ENCODE measurements around the gene C15orf39. TPM values are rescaled to one million over a fixed set of nuclear protein-coding genes. Genes with fewer than 3 reads are reported as not detected.

The C15orf39 gene
- total and polyA plus RNA-seq, 9 of the 15 experiments (the other 6 are each of a cell fraction or from before 2014, with no cell fraction given) = 0.31 to 29.8 (median 4.4) TPM

DNA sequence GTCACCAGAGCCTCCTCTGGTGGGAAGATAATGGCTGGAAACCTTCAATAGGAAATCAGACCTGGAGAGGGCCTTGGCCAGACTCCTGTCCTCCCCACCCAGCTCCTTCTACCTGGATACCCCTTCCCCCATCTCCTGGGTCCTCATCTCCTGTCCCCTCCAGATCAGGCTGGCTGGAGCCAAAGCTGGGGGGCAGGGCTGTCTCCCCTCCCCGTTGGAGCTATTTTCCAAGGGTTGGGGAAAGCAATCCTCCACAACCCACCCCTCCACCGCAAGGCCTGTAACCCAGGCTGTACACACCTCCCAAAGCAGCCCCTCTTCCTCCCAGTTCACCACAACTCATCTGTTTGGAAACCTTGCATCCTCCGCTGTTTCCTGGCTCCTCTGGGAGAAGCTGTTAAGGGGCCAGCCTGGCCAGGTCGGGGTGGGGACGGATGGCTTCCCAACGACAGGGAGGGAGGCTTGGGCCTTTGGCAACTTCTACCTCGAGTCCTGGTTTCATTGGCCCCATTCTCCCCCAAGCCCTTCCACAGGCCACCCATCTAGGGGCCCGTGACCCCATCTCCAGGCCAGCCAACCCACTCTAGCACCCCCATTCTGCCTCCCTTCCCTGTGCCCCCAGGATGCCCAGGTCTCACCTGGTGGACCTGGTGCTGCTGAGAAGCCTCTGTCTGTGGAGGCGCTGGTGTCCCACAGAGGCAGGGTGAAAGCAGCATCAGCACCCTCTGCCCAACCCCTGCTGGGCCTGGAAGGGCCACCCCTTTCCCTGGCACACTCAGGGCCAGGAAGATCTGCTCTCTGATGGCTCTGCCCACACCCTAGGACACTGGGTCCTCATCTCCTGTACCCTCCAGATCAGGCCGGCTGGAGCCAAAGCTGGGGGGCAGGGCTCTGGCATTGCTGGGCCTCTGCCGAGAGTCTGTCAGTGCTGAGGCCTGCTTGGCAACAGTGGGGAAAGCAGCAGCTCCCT lies 34.4 kb downstream of the C15orf39 start:
- peaks cover 3 to 69% of the 10 kb centered on the region in 2 experiments; a peak in 4 of 5 replicates for H3K27me3 ChIP-seq (ENCODE audit: control insufficient read depth in 2 of 2, insufficient read depth in 2 of 2, low read length in 2 of 2)
- no peak overlapping the region for H3K27ac ChIP-seq (ENCODE audit: extremely low read depth, low read depth, low read length)
- peak overlapping the region in 1 of 2 experiments; percentile 17; a peak in 2 of 4 replicates for H3K9ac ChIP-seq (ENCODE audit: insufficient read depth in 1 of 2, low read depth in 2 of 2, low read length in 2 of 2)
- H4K20me1 ChIP-seq (replicated peaks; ENCODE audit: control insufficient read depth, insufficient read depth, low read length) = peaks cover 8% of the 10 kb centered on the region
- no peaks in the 10 kb centered on the region for H3K9me3 ChIP-seq (replicated peaks; ENCODE audit: control insufficient read depth, insufficient read depth, low read depth, low read length)
- no peak overlapping the region for H3K4me2 ChIP-seq (ENCODE audit: insufficient read depth, low read length)
- 5% methylated on average over 11 of the region's 11 CpGs for WGBS (ENCODE audit: insufficient coverage, low coverage, missing lambda C conversion rate)
- H3K79me2 ChIP-seq (ENCODE audit: control insufficient read depth, insufficient read depth, low read length) = no peaks in the 10 kb centered on the region
- peaks cover 0 to 7% of the 10 kb centered on the region in 2 experiments; a peak in 1 of 5 replicates for H3K4me1 ChIP-seq (replicated peaks in 1 of 2; ENCODE audit: control insufficient read depth in 2 of 2, insufficient read depth in 2 of 2, low read length in 2 of 2)
- FAIRE-seq (no peak), DNase-seq (ENCODE audit: extremely low read depth in 1 of 4, low spot score in 3 of 4) (no peak), ATAC-seq (no peak)
- intact Hi-C loops (cut with micrococcal nuclease) (no loop called here), in situ Hi-C loops (cut with MboI) (loop anchor here (10.0 kb wide), 1 partner anchor 1151 kb away; the partner anchor contains the start of gene GOLGA6A)
- H3K9me1 ChIP-seq (ENCODE audit: control insufficient read depth, insufficient read depth, low read length) = no peaks in the 10 kb centered on the region
- H3K4me3 ChIP-seq = no peak overlapping the region
- BruUV-seq (replicated peaks) = no TSS peak
- ChIA-PET POLR2A (no interaction called here), CTCF (ENCODE audit: low intra/inter-chr PET ratio) (no interaction called here)
- H3K36me3 ChIP-seq (ENCODE audit: control insufficient read depth, insufficient read depth, low read length) = no peaks in the 10 kb centered on the region
- H2AFZ ChIP-seq (ENCODE audit: low read depth, low read length) = no peak overlapping the region
- TF ChIP-seq MCM7 (IDR thresholded peaks at IDR 0.05) (no peak), ZBTB17 (CRISPR knock-in tag; IDR thresholded peaks at IDR 0.05) (no peak), CREB1 (IDR thresholded peaks at IDR 0.05) (no peak), CREB1 (CRISPR knock-in tag; IDR thresholded peaks at IDR 0.05) (no peak), IFI16 (CRISPR knock-in tag; IDR thresholded peaks at IDR 0.05) (no peak), ZNF318 (IDR thresholded peaks at IDR 0.05; ENCODE audit: borderline replicate concordance in 1 of 2, low read depth in 1 of 2) (no peak), SMARCB1 (IDR thresholded peaks at IDR 0.05; ENCODE audit: insufficient read length, low read depth) (no peak), FOXA1 (IDR thresholded peaks at IDR 0.05; ENCODE audit: borderline replicate concordance) (no peak), HLTF (IDR thresholded peaks at IDR 0.05) (no peak), MCM5 (IDR thresholded peaks at IDR 0.05; ENCODE audit: low read depth) (no peak), ZNF449 (CRISPR knock-in tag; IDR thresholded peaks at IDR 0.05) (no peak)
